HL-60 (cell line): ENCODE measurements around the gene NEDD4L.

Experiments used
- DNase-seq, 2 experiments: peaks; one replicate each; pipeline ENCODE4 v3.0.0-alpha.2; 2010 to 2020; ENCODE audit warnings: low read depth in 1 of 2, low spot score in 1 of 2
- H3K27ac ChIP-seq: fragments of 250-450 bp; sonication (Bioruptor Pico); replicated peaks from 2 replicates; pipeline ENCODE4 v1.5.1; 2020; ENCODE audit warnings: mild to moderate bottlenecking, moderate library complexity
- H3K27me3 ChIP-seq: fragments of 250-450 bp; sonication (Bioruptor Pico); 2 replicates; pipeline ENCODE4 v1.5.1; 2021; ENCODE audit warnings: mild to moderate bottlenecking, moderate library complexity; ENCODE audit not compliant: insufficient read depth, poor library complexity, severe bottlenecking
- H3K4me3 ChIP-seq: replicated peaks from 2 replicates; pipeline ENCODE4 v1.5.1; 2011; ENCODE audit warnings: mild to moderate bottlenecking, control low read depth, low read length; ENCODE audit not compliant: insufficient read depth
- CTCF ChIP-seq: IDR thresholded peaks from one replicate; pipeline ENCODE4 v1.5.1; 2011; ENCODE audit warnings: low read length, control low read depth, inconsistent platforms; ENCODE audit not compliant: insufficient read depth
- GABPA ChIP-seq: IDR thresholded peaks from 2 replicates; pipeline ENCODE4 v1.6.1; 2012; ENCODE audit warnings: low read depth
- POLR2AphosphoS5 ChIP-seq: IDR thresholded peaks from 2 replicates; pipeline ENCODE4 v1.6.1; 2012; ENCODE audit warnings: low read depth
- SPI1 ChIP-seq: IDR thresholded peaks from 2 replicates; pipeline ENCODE4 v1.6.1; 2012; ENCODE audit warnings: low read depth, mild to moderate bottlenecking, borderline replicate concordance
- TF ChIP-seq, protein P1 (sequence below): IDR thresholded peaks from 2 replicates; pipeline ENCODE4 v1.6.1; 2012; ENCODE audit warnings: low read depth; ENCODE audit not compliant: insufficient replicate concordance

NEDD4L gene

DNA sequence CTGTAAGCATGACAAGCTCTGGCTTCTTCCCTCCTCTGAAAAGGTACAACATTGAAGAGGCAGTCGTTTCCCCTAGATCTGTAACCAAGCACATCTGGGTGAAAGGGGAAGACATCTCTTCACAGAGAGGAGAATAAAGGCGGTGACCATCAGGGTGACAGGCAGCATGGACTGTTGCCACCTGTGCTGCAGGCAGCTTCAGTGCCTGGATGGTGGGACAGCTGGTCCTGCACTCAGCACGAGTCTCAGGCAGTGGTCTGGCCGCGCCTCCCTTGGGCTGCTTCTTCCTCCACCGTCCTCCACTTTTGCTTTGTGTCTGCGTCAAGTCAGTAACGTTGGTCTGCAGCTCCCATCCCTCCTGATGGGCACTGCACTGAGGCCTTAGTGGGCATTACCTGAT is 264.4 kb downstream of the NEDD4L start:
- peaks cover 2% of the 10 kb centered on the region for H3K27me3 ChIP-seq
- no peak overlapping the region for H3K4me3 ChIP-seq
- no peak overlapping the region for H3K27ac ChIP-seq
- DNase-seq: no peak
- no peak for TF ChIP-seq GABPA
- TF ChIP-seq SPI1: no peak
- TF ChIP-seq POLR2AphosphoS5: no peak
- TF ChIP-seq CTCF: no peak
- TF ChIP-seq, protein P1, sequence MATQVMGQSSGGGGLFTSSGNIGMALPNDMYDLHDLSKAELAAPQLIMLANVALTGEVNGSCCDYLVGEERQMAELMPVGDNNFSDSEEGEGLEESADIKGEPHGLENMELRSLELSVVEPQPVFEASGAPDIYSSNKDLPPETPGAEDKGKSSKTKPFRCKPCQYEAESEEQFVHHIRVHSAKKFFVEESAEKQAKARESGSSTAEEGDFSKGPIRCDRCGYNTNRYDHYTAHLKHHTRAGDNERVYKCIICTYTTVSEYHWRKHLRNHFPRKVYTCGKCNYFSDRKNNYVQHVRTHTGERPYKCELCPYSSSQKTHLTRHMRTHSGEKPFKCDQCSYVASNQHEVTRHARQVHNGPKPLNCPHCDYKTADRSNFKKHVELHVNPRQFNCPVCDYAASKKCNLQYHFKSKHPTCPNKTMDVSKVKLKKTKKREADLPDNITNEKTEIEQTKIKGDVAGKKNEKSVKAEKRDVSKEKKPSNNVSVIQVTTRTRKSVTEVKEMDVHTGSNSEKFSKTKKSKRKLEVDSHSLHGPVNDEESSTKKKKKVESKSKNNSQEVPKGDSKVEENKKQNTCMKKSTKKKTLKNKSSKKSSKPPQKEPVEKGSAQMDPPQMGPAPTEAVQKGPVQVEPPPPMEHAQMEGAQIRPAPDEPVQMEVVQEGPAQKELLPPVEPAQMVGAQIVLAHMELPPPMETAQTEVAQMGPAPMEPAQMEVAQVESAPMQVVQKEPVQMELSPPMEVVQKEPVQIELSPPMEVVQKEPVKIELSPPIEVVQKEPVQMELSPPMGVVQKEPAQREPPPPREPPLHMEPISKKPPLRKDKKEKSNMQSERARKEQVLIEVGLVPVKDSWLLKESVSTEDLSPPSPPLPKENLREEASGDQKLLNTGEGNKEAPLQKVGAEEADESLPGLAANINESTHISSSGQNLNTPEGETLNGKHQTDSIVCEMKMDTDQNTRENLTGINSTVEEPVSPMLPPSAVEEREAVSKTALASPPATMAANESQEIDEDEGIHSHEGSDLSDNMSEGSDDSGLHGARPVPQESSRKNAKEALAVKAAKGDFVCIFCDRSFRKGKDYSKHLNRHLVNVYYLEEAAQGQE: no peak

DNA sequence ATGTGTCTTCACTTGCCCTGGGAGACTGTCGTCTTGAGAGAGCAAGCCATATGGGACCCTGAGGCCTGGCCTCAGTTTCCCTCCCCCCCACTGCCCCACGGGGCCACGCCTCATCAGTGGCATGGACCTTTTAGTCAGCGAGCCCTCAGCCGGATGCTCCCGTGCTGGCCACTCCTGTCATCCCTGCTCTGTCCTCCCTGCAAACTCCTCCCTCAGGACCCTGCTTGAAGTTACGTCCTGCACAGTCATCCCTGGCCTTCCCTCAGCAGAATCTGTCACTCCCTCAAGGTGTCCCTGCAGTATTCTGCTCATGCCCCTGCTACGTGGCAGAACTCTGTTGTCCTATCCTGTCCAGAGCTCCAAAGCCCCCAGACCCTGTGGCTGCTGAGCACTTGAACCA is 265.1 kb downstream of the NEDD4L start:
- H3K27me3 ChIP-seq: peaks cover 2% of the 10 kb centered on the region
- no peak overlapping the region for H3K27ac ChIP-seq
- TF ChIP-seq SPI1: no peak
- no peak for TF ChIP-seq POLR2AphosphoS5
- TF ChIP-seq, protein P1: no peak
- no peak for TF ChIP-seq CTCF
- TF ChIP-seq GABPA: no peak
- no peak overlapping the region for H3K4me3 ChIP-seq
- DNase-seq: no peak

GRCh38 chr18:58309610-58310239 is 265.7 kb downstream of the NEDD4L start:
- no peak for DNase-seq
- Histone ChIP-seq H3K4me3 (no peak overlapping the region), H3K27me3 (peaks cover 2% of the 10 kb centered on the region), H3K27ac (no peak overlapping the region)
- TF ChIP-seq POLR2AphosphoS5 (no peak), SPI1 (no peak), CTCF (no peak), GABPA (no peak)
- TF ChIP-seq, protein P1: no peak
